ENCODE measurements around the gene ABHD13. TPM values are rescaled to one million over a fixed set of nuclear protein-coding genes. Genes with fewer than 3 reads are reported as not detected.

Gene ABHD13
- total RNA-seq, 2 donors from 2014 or later = 5.9 TPM

GRCh38 chr13:108195861-108196260, 22.3 kb upstream of the ABHD13 start:
- Histone ChIP-seq H3K36me3 (no peaks in the 10 kb centered on the region), H3K27me3 (no peaks in the 10 kb centered on the region), H3K4me1 (no peaks in the 10 kb centered on the region), H3K27ac (no peak overlapping the region), H3K9me3 (no peaks in the 10 kb centered on the region), H3K4me3 (no peak overlapping the region)
- TF ChIP-seq CTCF (IDR thresholded peaks at IDR 0.05) = no peak
- no peak for DNase-seq (ENCODE audit: low spot score)

- H3K27ac ChIP-seq = no peak overlapping the region
- DNase-seq (ENCODE audit: low spot score) = no peak
- H3K27me3 ChIP-seq = no peaks in the 10 kb centered on the region
- no peak overlapping the region for H3K4me3 ChIP-seq
- no peaks in the 10 kb centered on the region for H3K36me3 ChIP-seq
- H3K9me3 ChIP-seq = no peaks in the 10 kb centered on the region
- H3K4me1 ChIP-seq = no peaks in the 10 kb centered on the region
- TF ChIP-seq CTCF (IDR thresholded peaks at IDR 0.05) = no peak
Observed at GRCh38 chr13:108200781-108201398, 17.3 kb upstream of the ABHD13 start.

GRCh38 chr13:108210551-108210950, 7.6 kb upstream of the ABHD13 start:
- DNase-seq (ENCODE audit: low spot score) = no peak
- peaks cover 0 to 9% of the 10 kb centered on the region in 2 donors for H3K4me1 ChIP-seq
- H3K36me3 ChIP-seq = peaks cover 19% of the 10 kb centered on the region
- H3K27ac ChIP-seq = no peak overlapping the region
- no peak overlapping the region for H3K4me3 ChIP-seq
- no peaks in the 10 kb centered on the region for H3K27me3 ChIP-seq
- TF ChIP-seq CTCF (IDR thresholded peaks at IDR 0.05) = no peak
- no peaks in the 10 kb centered on the region for H3K9me3 ChIP-seq

- H3K36me3 ChIP-seq = peaks cover 19% of the 10 kb centered on the region
- no peaks in the 10 kb centered on the region for H3K27me3 ChIP-seq
- TF ChIP-seq CTCF (IDR thresholded peaks at IDR 0.05) = no peak
- no peak overlapping the region for H3K4me3 ChIP-seq
- H3K27ac ChIP-seq = no peak overlapping the region
- no peaks in the 10 kb centered on the region for H3K9me3 ChIP-seq
- H3K4me1 ChIP-seq = peaks cover 0 to 31% of the 10 kb centered on the region in 2 donors
- DNase-seq (ENCODE audit: low spot score) = no peak
Observed at GRCh38 chr13:108212886-108213285, 5.3 kb upstream of the ABHD13 start.

GRCh38 chr13:108213946-108214345, 4.2 kb upstream of the ABHD13 start:
- TF ChIP-seq CTCF (IDR thresholded peaks at IDR 0.05) = no peak
- H3K9me3 ChIP-seq = no peaks in the 10 kb centered on the region
- peak overlapping the region in 1 of 2 donors; percentile 64 for H3K27ac ChIP-seq
- DNase-seq (ENCODE audit: low spot score) = no peak
- H3K4me3 ChIP-seq = no peak overlapping the region
- peaks cover 0 to 32% of the 10 kb centered on the region in 2 donors for H3K4me1 ChIP-seq
- H3K27me3 ChIP-seq = no peaks in the 10 kb centered on the region
- H3K36me3 ChIP-seq = peaks cover 19% of the 10 kb centered on the region

All from right atrium auricular region (tissue), 2 donors.